Stomach (tissue), 9 donors: ENCODE results near the gene SYNPO2. TPM values are rescaled to one million over a fixed set of nuclear protein-coding genes. Genes with fewer than 3 reads are reported as not detected.
"Not testable (repeated sequence)": the region's sequence is repeated elsewhere in the genome, so short reads cannot be mapped to it uniquely, and the experiment has no call there.

Experiments
- DNase-seq, 2 donors: peaks; one replicate each; pipeline versions ENCODE4 v3.0.0 to v3.0.0-alpha.2; 2013 to 2019
- H3K27ac ChIP-seq, 5 donors: fragments of 200-600 bp in 4 of 5; sonication (generic) in 4 of 5; one replicate each; pipeline ENCODE4 v1.5.1; 2013 to 2019; ENCODE audit warnings: mild to moderate bottlenecking in 1 of 5, moderate library complexity in 1 of 5
- H3K27me3 ChIP-seq, 3 donors: fragments of 200-600 bp; sonication (generic); one replicate each; pipeline ENCODE4 v1.5.1; 2017 to 2019; ENCODE audit warnings: mixed run types in 1 of 3
- H3K36me3 ChIP-seq, 4 donors: fragments of 200-600 bp; sonication (generic); 1 replicate in 3 of 4; 2 replicates in 1 of 4; pipeline ENCODE4 v1.5.1; 2016 to 2019
- H3K4me1 ChIP-seq, 4 donors: fragments of 200-600 bp; sonication (generic); one replicate each; pipeline ENCODE4 v1.5.1; 2016 to 2019
- H3K4me3 ChIP-seq, 4 donors: fragments of 200-600 bp; sonication (generic) in 3 of 4; one replicate each; pipeline ENCODE4 v1.5.1; 2016 to 2019; ENCODE audit warnings: mild to moderate bottlenecking in 1 of 4
- H3K9me3 ChIP-seq, 4 donors: fragments of 200-600 bp; sonication (generic); one replicate each; pipeline ENCODE4 v1.5.1; 2016 to 2019
- CTCF ChIP-seq, 7 experiments: fragments of 450-650 bp in 4 of 7; fragments of 200-600 bp in 3 of 7; sonication (generic) in 3 of 7; IDR thresholded peaks; one replicate each; pipeline ENCODE4 v1.5.1; 2016 to 2019; ENCODE audit warnings: antibody characterized with exemption in 7 of 7, control low read depth in 2 of 7, mild to moderate bottlenecking in 1 of 7
- EP300 ChIP-seq: sonication (generic); formaldehyde crosslinking; IDR thresholded peaks from one replicate; pipeline ENCODE4 v1.6.1; 2017; ENCODE audit warnings: antibody characterized with exemption
- POLR2A ChIP-seq, 4 donors: fragments of 450-650 bp; IDR thresholded peaks; one replicate each; pipeline ENCODE4 v1.6.1; 2016; ENCODE audit warnings: antibody characterized with exemption in 4 of 4, control low read depth in 2 of 4, mild to moderate bottlenecking in 1 of 4, moderate library complexity in 1 of 4
- POLR2AphosphoS5 ChIP-seq, 3 donors: sonication (generic); formaldehyde crosslinking; IDR thresholded peaks; one replicate each; pipeline ENCODE4 v1.6.1; 2016; ENCODE audit warnings: antibody characterized with exemption in 3 of 3
- WGBS, 5 donors: extraction: QIAGEN DNeasy Blood & Tissue Kit in 3 of 5; methylation state at CpG; one replicate each; pipeline versions ENCODE4 v1.1.5 to v1.1.7; 2013 to 2018; 5-methylcytosine and 5-hydroxymethylcytosine counted together
- intact Hi-C: fragments of 100-400 bp; cut with DNase I; formaldehyde crosslinking; loops from one replicate; pipeline ENCODE4 v1.15.1; 2023; ENCODE audit warnings: low total_unique reads
- polyA plus RNA-seq, 3 donors: library from polyadenylated mRNA; stranded (reverse); fragments of 200-250 nt; gene quantifications; one replicate each; pipeline ENCODE4 v1.2.3, GENCODE V29; 2013
- total RNA-seq, 5 donors: library from RNA; depleted of rRNA; stranded (reverse); fragments of >200 nt; gene quantifications; one replicate each; pipeline versions ENCODE4 v1.1.0 to v1.2.3, GENCODE V29; 2014 to 2016
- donor health status: healthy with polysubstance abuse.
- donor health status: Bipolar disorder and iron deficiency.
- donor health status: healthy.

SYNPO2 gene
- total and polyA plus RNA-seq, 8 donors: 24.8 to 644 (median 150) TPM

GRCh38 chr4:119041951-119042560 lies 153.4 kb downstream of the SYNPO2 start:
- DNase-seq: peak; percentile 60 to 93
- no peak overlapping the region for H3K4me3 ChIP-seq
- TF ChIP-seq CTCF (IDR thresholded peaks at IDR 0.05) (peak in 5 of 7 experiments; percentile 9 to 68 (median 60)), POLR2A (IDR thresholded peaks at IDR 0.05) (no peak), POLR2AphosphoS5 (IDR thresholded peaks at IDR 0.05) (peak in 1 of 3 donors; percentile 66)
- 0 to 4% (median 2%) methylated on average over 6 of the region's 6 CpGs for WGBS, 5 donors
- no peaks in the 10 kb centered on the region for H3K9me3 ChIP-seq
- H3K36me3 ChIP-seq: no peaks in the 10 kb centered on the region
- peak overlapping the region in 4 of 5 donors; percentile 65 to 93 (median 84) for H3K27ac ChIP-seq
- peaks cover 8 to 77% (median 51%) of the 10 kb centered on the region in 4 donors for H3K4me1 ChIP-seq
- intact Hi-C loops: no loop called here
- no peaks in the 10 kb centered on the region for H3K27me3 ChIP-seq

- Histone ChIP-seq H3K4me3 (no peak overlapping the region), H3K36me3 (no peaks in the 10 kb centered on the region), H3K9me3 (no peaks in the 10 kb centered on the region), H3K27ac (peak overlapping the region in 3 of 5 donors; percentile 22 to 37 (median 26)), H3K27me3 (no peaks in the 10 kb centered on the region), H3K4me1 (peaks cover 5 to 67% (median 34%) of the 10 kb centered on the region in 4 donors)
- 30 to 53% (median 34%) methylated on average over 4 of the region's 4 CpGs for WGBS, 5 donors
- intact Hi-C loops: no loop called here
- DNase-seq: peak in 1 of 2 donors; percentile 71
- TF ChIP-seq POLR2AphosphoS5 (IDR thresholded peaks at IDR 0.05) (peak in 1 of 3 donors; percentile 46), POLR2A (IDR thresholded peaks at IDR 0.05) (no peak), CTCF (IDR thresholded peaks at IDR 0.05) (no peak), EP300 (peak; percentile 89)
These were observed 157.6 kb downstream of the SYNPO2 start for GRCh38 chr4:119046263-119046662.

- Histone ChIP-seq H3K27ac (peak overlapping the region in 2 of 5 donors; percentile 26 to 37), H3K4me1 (peaks cover 5 to 59% (median 26%) of the 10 kb centered on the region in 4 donors)
- intact Hi-C loops, H3K9me3 ChIP-seq, H3K36me3 ChIP-seq, H3K4me3 ChIP-seq, H3K27me3 ChIP-seq, DNase-seq: not testable (repeated sequence)
- 72 to 88% (median 79%) methylated on average over 5 of the region's 5 CpGs for WGBS, 5 donors
These were observed 158.4 kb downstream of the SYNPO2 start for GRCh38 chr4:119047059-119047458.

- intact Hi-C loops: no loop called here
- DNase-seq: no peak
- Histone ChIP-seq H3K36me3 (no peaks in the 10 kb centered on the region), H3K9me3 (no peaks in the 10 kb centered on the region), H3K27ac (no peak overlapping the region), H3K27me3 (no peaks in the 10 kb centered on the region), H3K4me3 (no peak overlapping the region), H3K4me1 (peaks cover 0 to 45% (median 18%) of the 10 kb centered on the region in 4 donors)
- no peak for TF ChIP-seq POLR2A (IDR thresholded peaks at IDR 0.05)
- TF ChIP-seq CTCF (IDR thresholded peaks at IDR 0.05): no peak
- TF ChIP-seq EP300: no peak
- TF ChIP-seq POLR2AphosphoS5 (IDR thresholded peaks at IDR 0.05): no peak
These were observed 159.8 kb downstream of the SYNPO2 start for GRCh38 chr4:119048446-119048845.

GRCh38 chr4:119049342-119049741 lies 160.7 kb downstream of the SYNPO2 start:
- TF ChIP-seq POLR2A (IDR thresholded peaks at IDR 0.05): no peak
- no peak for TF ChIP-seq POLR2AphosphoS5 (IDR thresholded peaks at IDR 0.05)
- TF ChIP-seq CTCF (IDR thresholded peaks at IDR 0.05): no peak
- TF ChIP-seq EP300: no peak
- H3K27me3 ChIP-seq: no peaks in the 10 kb centered on the region
- no peak overlapping the region for H3K4me3 ChIP-seq
- intact Hi-C loops: no loop called here
- no peak for DNase-seq
- no peaks in the 10 kb centered on the region for H3K9me3 ChIP-seq
- H3K36me3 ChIP-seq: no peaks in the 10 kb centered on the region
- WGBS, 5 donors: 39 to 66% (median 56%) methylated on average over 2 of the region's 2 CpGs
- no peak overlapping the region for H3K27ac ChIP-seq
- peaks cover 0 to 38% (median 15%) of the 10 kb centered on the region in 4 donors for H3K4me1 ChIP-seq
